GM10847 (cell line): Measurements from ENCODE around the gene CYSTM1.

Experiments used
- POLR2A ChIP-seq: IDR thresholded peaks from 2 replicates; pipeline ENCODE4 v1.6.1; 2011; ENCODE audit not compliant: insufficient read length; ENCODE audit errors: extremely low read depth

CYSTM1 gene

DNA sequence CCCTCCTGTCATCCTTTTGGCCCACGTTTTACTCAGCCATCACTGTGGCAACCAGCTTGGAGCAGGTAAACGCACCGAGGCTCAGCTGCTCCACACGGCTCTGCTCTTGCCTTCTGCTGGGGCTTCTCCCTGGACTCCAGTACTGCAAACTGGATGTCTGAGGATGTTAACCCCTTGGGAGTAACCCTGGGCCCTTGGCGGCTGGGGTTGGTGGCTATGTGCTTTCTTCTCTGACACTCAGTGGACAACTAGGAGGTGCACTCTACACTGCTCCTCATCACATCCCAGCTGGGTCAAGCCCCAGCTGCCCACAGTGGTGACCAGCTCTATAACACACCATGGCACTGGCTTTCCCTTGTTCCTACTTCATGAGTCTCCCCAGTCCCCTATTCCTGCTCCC, 12.2 kb upstream of the CYSTM1 start:
- no peak for TF ChIP-seq POLR2A

- no peak for TF ChIP-seq POLR2A
Observed at GRCh38 chr5:140165101-140165922, 9.7 kb upstream of the CYSTM1 start.

DNA sequence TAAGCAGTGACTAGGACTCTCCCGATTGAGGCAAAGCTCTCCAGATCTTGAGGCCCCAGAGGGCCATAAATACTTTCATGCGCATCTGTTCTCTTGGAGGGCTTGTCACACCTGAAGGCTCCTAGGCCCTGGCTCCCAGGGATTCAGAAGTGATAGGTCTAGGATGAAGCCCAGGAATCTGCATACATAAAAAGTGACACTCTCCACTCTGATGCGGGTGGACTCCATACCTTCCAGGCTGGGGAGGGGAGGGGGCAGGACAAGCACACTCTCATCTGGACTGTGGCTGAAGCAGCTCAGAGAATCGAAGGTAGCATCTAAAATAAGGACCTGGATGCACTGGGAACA, 9.1 kb upstream of the CYSTM1 start:
- no peak for TF ChIP-seq POLR2A

DNA sequence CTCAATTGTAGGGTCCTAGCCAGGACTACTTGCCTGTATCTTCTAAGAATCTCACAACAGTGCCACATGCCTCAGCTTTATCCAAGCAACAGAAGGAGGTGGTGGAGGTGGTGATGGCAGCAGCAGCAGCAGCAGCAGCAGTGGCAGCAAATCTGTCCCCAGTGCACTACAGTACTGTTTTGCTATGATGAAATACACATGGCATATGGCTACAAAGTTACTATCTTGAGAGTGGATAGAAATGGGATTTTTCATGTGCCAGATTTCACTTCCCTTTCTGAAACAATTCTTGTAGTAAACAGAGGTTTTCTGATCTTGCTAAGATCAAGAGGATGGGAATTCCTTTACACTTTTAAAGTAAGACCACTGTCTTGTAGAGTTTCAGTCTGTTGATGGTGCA, 8.1 kb upstream of the CYSTM1 start:
- TF ChIP-seq POLR2A = no peak

DNA sequence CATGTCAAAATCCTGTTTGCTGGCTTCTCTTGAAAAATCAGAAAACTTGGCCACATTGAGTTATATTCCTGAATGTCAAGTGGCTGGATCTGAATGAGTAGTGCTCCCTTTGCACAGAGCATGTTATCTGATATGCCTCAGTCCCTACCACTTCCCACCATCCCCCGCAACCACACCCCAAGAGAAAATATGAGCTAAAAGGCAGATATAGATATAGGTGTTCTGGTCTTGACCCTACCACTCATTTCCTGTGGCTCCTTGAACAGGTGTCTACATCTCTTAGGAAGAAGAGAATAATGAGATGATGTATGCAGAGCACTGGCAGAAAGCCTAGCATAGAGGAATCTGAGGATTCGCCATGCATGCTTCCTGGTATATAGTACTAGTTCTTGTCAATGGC, 6.6 kb upstream of the CYSTM1 start:
- TF ChIP-seq POLR2A = no peak

DNA sequence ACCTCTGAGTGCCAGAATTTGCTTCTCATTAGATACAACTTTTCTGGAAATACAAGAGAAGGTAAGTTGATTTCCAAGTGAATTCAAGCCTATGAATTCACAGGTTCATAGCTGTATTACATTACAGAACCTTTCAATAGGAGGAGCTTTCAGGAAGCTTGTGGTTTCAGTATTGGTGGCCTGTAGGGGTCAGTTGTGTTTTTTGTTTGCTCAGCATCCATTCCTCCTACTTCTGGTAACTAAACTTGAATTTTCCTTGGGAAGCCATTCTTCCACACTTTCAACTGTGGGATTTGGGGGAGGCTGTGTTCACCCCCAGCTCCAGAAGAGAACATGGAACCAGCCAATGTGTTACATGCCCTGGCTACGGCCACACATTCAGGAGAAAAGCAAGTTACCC, 5.6 kb upstream of the CYSTM1 start:
- TF ChIP-seq POLR2A = no peak

- TF ChIP-seq POLR2A = no peak
Observed at GRCh38 chr5:140172483-140172882, 2.5 kb upstream of the CYSTM1 start.

- no peak for TF ChIP-seq POLR2A
Observed at GRCh38 chr5:140174014-140174413, 974 bp upstream of the CYSTM1 start.

DNA sequence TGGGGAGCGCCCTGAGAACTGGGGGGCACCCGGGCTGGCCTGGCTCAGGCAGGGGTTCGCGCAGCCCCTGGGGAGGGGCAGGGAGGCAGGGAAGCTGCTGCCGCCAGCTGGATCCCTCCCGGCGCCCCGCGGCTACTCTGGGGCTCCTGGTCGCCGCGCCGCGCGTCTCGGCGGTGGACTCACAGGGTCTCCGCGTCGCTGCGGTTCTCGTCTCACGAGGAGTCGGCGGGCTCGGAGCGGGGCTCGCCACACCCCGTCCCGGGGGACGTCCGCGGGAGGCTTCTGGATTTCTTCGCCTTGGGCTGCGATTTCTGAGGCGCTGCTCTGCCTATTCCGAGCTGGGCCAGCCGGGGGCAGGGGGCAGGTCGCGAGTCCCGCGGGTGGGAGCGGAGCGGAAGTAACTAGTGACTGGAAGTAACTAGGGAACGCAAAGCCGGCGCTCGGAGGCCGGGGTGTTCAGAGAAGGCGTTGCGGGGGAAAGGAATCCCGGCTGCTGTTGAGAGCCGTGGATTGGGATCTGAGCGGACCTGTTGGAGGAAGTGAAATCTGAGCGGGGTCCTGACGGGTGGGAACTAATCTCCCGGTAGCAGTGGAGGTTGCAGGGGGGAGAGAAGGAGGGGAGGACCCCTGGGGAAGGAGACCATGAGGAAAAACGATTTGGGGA, 511 bp downstream of the CYSTM1 start:
- no peak for TF ChIP-seq POLR2A

DNA sequence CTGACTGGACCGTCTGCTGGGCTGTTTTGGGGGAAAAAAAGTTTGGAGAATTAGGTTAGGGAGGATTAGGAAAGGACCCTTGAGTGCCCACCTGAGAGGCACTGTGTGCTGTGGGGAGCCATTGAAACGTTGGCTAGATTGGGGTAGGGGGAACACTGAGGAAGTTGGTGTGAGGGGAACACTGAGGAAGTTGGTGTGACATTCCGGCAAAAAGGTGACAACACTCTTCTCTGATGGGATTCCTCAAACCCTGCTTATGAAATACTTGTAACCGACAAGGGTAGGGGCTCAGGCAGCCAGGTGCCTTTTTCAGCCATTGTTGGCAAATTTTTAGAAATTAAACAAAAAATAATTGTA, 1.0 kb downstream of the CYSTM1 start:
- TF ChIP-seq POLR2A = no peak

DNA sequence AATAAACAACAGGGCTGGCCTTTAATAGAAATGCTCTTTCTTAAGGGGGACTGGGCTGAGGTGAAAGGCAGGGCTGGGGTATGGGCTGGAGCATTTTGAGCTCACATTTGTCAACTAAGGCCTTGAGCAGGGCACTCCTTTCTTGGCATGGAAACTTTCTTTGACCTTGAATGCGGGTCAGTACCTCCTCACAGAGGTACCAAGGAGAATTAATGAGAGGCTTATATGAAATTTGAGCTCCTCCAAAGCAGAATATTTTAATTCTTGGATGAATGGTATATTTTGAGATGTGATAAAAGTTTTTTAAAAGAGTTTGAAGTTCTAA, 3.1 kb downstream of the CYSTM1 start:
- no peak for TF ChIP-seq POLR2A

- no peak for TF ChIP-seq POLR2A
Observed at GRCh38 chr5:140178482-140179116, 3.6 kb downstream of the CYSTM1 start.

DNA sequence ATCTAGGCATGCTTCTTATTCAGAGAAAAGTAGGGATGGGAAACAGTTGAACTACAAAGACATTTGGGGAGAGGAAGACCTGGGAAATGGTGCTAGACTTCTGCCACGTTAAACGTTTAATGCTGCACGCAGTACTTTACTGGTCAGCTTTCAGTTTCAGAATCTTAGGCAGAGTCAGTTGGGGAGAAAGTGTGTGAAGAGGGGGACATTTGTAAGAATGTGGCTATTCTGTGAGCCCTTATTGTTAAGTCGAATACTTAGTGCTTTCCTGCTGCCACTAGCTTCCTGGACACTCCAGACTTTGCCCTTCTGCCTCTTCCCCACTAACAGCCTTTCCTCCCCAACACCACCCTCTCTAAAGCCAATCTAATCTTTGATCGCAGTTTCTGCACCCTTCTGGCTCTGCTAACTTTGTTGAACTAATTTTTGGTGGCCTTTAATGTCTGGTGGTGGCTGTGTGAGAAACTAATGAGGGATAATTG, 6.1 kb downstream of the CYSTM1 start:
- no peak for TF ChIP-seq POLR2A

GRCh38 chr5:140181525-140181924, 6.5 kb downstream of the CYSTM1 start:
- no peak for TF ChIP-seq POLR2A

GRCh38 chr5:140182075-140182711, 7.2 kb downstream of the CYSTM1 start:
- no peak for TF ChIP-seq POLR2A

DNA sequence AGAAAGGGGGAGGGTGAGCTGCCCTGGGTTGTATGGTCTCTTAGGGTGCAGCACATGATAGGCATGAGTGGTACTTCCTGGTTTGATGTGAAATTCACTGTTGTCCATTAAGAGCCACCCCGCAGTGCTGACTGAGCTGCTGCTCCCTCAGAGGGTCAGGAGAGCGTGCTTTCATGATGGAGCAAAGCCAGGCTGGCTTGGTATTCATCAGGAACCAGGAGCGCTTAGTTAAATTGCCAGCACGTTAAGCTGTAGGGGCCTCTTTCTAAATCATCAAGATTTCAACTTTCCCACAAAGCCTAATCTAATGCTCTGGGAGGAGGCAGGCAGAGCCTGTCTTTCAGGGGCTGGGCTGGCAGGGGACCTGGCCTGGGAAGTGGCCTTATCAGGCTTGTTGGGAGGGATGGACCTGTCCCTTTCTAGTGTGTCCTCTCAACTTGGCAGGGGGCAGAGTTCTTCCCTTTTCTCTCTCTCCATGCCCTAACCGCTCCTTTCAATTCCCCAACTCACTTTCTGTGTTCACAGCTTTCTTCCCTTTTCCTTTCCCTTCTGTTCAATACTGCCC, 7.9 kb downstream of the CYSTM1 start:
- TF ChIP-seq POLR2A = no peak
